ENCODE measurements around the gene GRK5.

DNA sequence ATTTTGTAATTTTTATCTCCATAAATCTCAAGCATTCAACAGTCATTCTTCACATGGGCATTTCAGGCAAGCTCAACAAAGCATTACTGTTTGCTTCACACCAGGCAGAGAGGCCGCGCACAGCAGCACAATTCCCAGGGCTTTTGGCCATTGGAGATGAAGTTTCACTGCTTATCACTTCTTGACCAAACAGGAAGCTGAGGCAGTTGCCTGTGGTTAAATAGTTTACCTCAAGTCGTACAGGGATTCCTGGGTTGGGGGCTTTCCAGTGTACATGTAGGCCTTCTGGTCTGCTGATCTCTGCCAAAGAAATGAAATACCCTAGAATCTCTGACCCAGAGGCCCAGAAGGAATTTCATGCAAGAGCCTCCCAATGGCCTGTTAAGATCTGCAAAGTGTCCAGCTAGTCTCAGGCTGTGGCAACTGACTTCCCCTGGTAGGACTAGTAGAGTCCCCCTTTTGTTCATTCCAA, 17.5 kb upstream of the GRK5 start:
- TF ChIP-seq, protein P1, sequence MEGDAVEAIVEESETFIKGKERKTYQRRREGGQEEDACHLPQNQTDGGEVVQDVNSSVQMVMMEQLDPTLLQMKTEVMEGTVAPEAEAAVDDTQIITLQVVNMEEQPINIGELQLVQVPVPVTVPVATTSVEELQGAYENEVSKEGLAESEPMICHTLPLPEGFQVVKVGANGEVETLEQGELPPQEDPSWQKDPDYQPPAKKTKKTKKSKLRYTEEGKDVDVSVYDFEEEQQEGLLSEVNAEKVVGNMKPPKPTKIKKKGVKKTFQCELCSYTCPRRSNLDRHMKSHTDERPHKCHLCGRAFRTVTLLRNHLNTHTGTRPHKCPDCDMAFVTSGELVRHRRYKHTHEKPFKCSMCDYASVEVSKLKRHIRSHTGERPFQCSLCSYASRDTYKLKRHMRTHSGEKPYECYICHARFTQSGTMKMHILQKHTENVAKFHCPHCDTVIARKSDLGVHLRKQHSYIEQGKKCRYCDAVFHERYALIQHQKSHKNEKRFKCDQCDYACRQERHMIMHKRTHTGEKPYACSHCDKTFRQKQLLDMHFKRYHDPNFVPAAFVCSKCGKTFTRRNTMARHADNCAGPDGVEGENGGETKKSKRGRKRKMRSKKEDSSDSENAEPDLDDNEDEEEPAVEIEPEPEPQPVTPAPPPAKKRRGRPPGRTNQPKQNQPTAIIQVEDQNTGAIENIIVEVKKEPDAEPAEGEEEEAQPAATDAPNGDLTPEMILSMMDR (IDR thresholded peaks at IDR 0.05): no peak
- no peak for TF ChIP-seq POLR2A (IDR thresholded peaks at IDR 0.05)
